Retina (tissue), 1 donor: ENCODE data around the gene RGS13.
"Not testable (repeated sequence)": the region's sequence is repeated elsewhere in the genome, so short reads cannot be mapped to it uniquely, and the experiment has no call there.

Source experiments
- DNase-seq: peaks from one replicate; pipeline ENCODE4 v3.0.0-alpha.2; 2016

RGS13 gene

DNA sequence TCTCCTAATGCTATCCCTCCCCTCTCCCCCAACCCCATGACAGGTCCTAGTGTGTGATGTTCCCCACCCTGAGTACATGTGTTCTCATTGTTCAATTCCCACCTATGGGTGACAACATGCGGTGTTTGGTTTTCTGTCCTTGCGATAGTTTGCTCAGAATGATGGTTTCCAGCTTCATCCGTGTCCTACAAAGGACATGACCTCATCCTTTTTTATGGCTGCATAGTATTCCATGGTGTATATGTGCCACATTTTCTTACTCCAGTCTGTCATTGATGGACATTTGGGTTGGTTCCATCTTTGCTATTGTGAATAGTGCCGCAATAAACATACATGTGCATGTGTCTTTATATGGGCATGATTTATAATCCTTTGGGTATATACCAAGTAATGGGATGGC is 47.1 kb downstream of the RGS13 start:
- not testable (repeated sequence) for DNase-seq

DNA sequence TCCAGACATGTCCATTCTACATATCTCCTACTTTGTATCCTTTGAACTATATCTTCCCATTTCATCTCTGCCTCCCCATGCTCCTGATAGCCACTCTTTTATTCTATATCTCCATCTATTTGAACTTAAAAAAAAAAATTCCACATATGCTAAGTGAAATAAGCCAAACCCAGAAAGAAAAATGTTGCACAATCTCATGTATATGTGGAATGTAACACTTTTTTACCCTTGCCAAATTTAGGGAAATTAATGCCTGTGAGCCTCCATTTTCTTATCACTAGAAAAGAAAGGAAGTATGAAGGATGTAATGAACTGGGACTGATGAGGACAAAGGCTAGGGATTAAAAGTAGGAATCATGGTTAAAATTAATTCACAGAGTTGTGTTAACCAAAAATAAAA is 53.5 kb downstream of the RGS13 start:
- DNase-seq = no peak

DNA sequence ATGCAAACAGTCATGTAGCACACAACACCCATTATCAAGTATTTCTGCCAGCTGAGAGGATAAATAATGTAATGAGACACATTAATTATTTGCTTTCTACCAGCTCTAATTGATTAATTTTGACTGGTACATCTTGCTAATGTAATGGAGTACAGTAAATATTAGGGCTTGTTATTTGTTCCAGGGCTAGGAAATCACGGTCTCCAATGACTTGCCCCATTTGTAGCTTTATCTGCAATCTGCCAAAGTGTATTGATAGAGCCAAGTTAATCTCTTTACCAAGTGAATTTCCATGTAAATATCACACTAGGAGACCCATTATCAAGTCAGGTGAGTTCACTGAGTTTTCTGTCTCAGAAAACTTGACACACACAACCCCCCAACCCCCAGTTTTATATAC is 55.1 kb downstream of the RGS13 start:
- DNase-seq = no peak

DNA sequence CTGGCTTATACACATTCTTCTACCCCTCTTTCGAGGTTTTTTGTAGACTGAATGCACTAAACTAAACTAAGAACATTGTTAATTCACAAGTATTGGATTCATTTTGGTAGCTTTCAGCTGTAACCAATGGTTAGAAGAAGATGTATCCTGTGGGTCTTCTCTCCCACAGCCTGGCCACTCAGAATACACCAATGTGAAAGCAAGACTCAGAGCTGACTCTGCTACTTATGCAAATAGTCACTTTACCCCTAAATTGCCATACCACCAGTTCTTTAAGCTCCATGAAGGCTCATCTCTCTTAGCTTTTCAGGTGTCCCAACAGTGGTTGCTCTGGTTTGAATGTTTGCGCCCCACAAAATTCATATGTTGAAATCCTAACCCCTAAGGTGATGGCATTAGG is 60.1 kb downstream of the RGS13 start:
- DNase-seq = no peak

DNA sequence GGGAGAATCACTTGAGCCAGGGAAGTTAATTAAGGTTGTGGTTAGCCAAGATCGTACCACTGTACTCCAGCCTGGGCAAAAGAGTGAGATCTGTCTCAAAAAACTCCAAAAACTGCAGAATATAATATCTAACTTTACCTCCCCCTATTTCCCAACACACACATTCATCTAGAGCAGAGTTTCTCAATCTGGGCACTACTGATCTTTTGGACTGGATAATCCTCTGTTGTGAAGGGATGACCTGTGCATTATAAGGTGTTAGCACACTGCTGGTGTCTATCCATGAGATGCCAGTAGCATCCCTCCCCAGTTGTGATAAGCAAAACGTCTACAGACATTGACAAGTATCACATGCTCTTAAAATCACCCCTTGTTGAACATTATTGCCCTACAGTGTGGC is 61.8 kb downstream of the RGS13 start:
- no peak for DNase-seq

DNA sequence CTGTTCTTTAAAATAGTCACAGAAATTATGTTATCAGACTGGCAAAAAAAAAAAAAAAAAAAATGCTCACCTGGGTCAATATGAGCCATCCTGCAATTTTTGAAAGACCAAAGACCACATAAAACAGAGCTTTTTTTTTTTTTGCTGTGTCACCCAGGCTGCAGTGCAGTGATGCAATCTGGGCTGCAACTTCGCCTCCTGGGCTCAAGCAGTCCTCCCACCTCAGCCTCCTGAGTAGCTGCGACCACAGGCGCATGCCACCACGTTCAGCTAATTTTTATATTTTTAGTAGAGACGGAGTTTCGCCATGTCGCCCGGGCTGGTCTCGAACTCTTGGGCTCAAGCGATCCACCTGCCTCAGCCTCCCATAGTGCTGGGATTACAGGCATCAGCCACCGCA is 62.8 kb downstream of the RGS13 start:
- no peak for DNase-seq

GRCh38 chr1:192700834-192701271 is 64.9 kb downstream of the RGS13 start:
- no peak for DNase-seq

DNA sequence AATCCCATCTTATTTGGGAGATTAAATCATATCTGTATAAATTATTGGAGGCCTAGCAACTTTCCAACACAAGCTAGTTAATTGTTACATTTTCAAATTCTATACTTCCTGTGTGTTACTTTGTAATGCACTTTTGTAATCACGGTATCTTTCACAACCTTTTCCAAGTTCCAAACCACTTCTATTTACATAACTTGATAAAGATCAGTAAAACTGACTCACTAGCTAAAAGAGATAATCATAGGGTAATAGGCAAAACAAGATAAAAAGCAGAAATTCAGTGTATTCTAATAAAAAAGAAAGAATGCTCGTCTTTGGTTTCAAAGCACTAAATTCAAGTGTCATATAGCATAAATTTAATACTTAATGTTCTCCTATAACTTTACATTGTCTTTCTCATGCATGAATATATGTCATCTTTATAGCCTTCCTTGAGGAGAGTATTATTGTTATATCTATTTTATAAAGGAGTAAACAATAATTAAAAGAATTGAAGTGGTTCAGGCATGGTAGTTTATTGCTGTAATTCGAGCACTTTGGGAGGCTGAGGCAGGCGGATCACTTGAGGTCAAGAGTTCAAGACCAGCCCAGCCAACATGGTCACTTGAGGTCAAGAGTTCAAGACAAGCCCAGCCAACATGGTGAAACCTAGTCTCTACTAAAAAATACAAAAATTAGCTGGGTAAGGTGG is 66.4 kb downstream of the RGS13 start:
- DNase-seq = no peak

GRCh38 chr1:192703283-192704206 is 67.6 kb downstream of the RGS13 start:
- DNase-seq = no peak

DNA sequence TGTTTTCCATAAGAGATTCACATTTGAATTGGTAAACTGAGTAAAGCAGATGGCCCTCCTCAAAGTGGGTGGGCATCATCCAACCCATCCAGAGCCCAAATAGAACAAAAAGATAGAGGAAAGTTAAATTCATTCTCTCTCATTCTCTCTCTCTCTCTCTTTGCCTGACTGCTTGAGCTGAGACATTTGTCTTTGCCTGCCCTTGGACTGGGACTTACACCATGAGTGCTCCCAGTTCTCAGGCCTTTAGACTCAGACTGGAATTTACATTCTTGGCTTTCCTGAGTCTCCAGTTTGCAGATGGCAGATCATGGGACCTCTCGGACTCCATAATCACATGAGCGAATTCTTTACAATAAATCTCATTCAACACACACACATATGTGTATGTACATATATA is 69.6 kb downstream of the RGS13 start:
- DNase-seq = no peak

GRCh38 chr1:192706936-192707335 is 71.0 kb downstream of the RGS13 start:
- DNase-seq = no peak

DNA sequence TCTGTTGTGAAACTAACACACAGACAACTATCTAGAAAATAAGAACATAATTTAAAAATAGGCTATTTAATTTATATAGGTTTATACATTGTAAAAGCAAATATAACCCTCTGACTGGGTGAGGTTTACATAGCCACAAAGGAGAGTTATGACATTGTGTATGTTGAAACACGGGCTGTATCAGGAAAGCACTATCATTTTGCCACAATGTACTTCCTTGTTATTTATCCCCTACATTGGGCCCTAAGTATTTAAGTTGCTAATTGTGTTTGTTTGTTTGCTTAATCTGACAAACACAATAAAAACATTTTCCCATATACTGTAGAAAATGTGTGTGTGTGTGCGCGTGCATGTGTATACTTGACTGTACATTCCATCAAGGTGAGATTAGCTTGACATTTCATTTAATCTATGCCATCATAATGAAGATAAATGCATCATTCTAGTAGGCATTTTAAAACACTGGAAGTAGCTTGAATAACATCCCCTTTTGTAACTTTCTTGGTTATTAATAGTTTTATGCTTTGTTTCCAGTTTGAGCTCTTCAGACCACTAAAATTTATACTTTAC is 72.1 kb downstream of the RGS13 start:
- DNase-seq = no peak

DNA sequence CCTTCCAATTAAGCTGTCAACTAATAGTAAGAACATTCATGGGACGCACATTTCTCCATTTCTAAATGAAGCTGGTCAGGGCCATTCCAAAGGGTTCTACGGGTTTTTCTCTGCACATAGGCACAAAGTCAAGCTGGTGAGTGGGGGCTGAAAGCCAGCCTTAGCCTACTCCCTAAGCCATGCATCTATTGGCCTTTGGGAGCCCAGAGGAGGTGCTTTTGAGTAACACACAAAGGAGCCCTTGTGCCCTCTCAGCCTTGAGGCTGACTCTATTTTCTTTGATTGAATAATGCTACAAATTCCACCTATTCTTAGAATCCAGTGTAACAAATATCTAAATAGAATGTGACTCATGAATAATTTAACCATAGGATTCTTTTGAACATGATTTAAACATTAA is 73.6 kb downstream of the RGS13 start:
- no peak for DNase-seq
